GM21737 (cell line): ENCODE measurements around the gene PIAS3.
"Not testable (repeated sequence)": the region's sequence is repeated elsewhere in the genome, so short reads cannot be mapped to it uniquely, and the experiment has no call there.

ENCODE experiments used
- ATAC-seq: cut with Tn5 transposase; IDR thresholded peaks from one replicate; pipeline ENCODE4 v1.9.1; 2021; ENCODE audit warnings: mild to moderate bottlenecking, moderate library complexity; ENCODE audit not compliant: unreplicated experiment

Gene PIAS3

DNA sequence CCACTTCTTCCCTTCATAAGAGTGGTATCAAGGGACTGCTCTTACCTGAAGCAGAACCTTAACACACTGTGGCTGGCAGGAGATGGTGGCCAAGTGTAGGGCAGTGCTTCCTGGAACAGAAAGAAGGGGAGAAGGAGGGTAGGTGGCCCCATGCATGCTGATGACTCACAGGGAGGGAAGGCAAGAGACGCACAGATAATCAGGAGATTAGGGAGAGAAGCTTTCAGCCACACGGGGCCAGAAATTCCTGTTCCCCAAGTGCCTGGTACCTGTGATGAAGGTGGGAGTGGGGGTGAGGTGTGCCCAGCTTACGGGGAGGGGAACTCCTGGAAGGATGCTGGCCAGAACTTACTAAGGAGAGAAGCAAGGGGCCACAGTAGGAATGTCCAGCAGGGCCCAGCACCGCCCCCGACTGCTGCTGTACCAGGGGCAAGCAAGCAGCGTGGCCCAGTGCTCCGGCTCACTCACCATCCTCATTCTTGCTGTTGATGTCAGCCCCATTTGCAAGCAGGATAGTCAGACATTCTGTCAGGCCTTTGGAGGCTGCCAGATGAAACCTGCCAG lies 19.1 kb upstream of the PIAS3 start:
- no peak for ATAC-seq

DNA sequence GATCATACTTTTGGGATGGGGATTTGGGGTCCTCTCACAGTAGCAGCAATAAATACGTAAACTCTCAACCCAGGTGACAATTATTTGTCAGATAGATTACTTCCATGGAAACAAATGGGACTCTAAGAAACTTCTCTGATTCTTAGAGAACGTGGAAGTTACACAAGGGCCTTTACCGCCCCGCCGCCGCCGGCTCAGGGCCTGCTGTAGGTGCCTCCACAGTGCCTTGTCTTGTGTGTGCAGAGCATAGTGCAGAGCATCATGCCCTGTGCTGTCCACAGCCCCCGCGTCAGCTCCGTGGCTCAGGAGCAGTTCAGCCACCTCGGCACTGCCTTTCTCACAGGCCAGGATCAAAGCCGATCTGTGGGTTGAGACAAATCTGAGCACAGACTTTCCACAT lies 15.8 kb upstream of the PIAS3 start:
- ATAC-seq: no peak

- ATAC-seq: no peak
These were observed 13.4 kb upstream of the PIAS3 start for GRCh38 chr1:145871994-145872924.

- no peak for ATAC-seq
These were observed 9.4 kb upstream of the PIAS3 start for GRCh38 chr1:145868232-145868631.

- no peak for ATAC-seq
These were observed 4.6 kb upstream of the PIAS3 start for GRCh38 chr1:145863282-145864018.

DNA sequence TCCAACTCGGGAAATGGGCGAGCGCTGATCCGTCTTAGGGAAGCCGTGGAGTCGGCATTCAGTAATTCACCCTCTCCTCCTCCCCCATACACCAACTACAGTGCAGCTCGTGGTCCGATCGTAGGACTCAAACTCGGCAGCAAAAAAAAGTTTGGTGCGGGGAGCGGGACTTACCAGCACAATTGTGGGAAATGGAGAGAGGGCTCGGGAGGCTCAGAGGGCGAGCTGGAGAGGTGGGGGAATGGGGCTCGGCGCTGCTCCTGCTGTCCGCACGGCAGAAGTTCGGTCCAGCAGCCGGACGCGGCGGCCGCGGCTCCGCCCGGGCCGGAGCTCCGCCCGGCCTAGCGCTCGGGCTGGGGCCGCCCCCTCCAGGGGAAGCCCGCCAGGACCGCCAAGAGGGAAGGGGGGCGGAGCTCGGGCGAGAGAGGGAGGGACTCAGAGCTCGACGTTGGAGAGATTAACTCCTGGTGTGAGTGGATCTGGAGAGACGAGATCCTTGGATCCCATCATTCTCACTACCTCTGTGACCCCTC lies 676 bp upstream of the PIAS3 start:
- peak; percentile 73 for ATAC-seq

- no peak for ATAC-seq
These were observed 512 bp downstream of the PIAS3 start for GRCh38 chr1:145858238-145858900.

DNA sequence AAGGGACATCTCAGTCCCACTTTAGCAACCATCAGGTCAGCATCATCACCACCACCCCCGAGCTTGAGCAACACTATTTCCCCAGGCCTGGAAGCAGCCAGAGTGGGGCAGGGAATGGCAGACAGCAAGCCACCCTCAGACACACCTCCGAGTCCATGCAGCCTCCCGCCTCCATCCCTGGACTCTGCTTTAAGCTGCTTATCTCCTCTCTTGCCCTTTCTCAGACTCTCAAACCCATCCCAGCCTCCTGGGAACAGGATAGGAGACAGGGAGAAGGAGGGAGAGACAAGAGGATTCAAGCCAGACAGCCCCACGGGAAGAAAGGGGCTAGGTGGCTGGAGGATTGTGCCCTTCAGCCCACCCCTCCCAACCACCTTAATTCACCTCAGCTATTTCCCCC lies 1.7 kb downstream of the PIAS3 start:
- ATAC-seq: no peak

GRCh38 chr1:145855426-145855948 lies 3.4 kb downstream of the PIAS3 start:
- no peak for ATAC-seq

DNA sequence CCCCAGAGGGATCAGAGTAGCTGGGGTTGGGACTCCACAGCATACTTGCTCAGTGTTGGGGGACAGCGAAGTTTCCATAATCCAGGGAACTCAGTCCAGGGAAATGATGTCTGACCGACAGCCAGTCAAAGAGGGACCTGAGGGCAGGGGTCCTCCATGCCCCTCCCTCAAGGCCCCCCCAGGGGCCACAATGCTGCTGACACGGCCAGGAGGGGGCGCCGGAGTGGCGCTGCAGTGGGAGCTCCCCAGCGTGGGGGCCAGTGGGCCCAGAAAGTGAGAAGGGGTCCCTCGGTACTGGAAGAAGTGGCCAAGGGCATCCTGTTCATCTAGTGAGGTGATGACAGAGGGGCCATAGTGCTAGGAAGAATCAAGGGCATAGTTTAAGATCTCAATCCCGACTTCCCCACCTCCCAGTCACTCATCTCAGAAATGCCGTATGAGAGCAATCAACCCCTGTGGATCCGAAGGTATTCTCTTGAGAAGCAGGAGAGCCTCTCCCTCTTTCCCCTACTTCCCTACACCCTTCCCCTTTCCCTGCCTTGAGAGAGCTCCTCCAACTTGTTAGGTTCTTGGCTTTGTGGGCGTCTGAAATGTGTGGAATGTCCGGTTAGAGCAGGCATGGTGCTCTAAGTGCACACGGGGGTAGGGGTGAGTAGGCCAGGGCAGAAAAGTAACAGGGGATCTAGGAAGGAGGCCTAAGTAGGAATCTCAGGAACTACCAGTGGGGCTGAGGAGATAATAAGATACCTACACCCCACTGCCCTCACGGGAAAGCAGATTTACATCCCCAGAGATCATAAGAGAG lies 9.3 kb downstream of the PIAS3 start:
- no peak for ATAC-seq

DNA sequence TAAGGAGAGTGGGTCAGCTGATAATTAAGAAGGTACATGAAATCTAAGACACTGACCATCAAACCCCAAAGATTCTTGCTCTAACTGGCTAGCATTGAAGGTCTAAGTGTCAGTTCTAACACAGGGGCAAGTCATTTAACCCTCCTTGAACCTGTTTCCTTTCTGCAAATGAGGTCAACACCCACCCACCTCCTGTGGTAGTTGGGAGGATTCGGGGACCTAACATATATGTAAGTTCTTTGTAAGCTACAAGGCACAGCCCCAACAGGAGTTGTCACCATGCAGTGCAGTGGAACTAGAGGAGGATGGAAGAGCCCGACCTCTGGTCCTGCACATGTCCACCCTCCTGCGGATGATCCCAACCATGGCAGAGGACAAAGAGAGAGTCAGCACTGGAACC lies 11.1 kb downstream of the PIAS3 start:
- no peak for ATAC-seq

DNA sequence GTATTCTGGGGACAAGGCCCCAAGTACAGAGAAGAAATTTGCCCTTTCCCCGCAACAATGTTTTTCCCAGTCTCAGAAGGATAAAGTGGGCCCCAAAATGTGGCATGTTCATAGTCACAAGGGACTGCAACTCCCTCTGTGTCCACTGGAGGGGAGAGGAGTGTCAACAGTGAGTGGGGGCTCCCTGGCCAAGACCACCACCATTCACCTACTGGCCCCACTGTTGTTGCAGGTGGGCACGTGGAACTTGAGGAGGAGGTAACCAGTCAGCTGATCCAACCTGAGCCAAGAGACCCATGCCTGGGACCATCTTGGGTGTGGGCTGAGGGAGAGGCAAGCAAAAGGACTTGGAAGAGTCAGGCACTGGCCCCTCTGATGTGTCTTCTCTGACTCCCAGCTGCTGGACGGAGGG lies 12.7 kb downstream of the PIAS3 start:
- ATAC-seq: no peak

DNA sequence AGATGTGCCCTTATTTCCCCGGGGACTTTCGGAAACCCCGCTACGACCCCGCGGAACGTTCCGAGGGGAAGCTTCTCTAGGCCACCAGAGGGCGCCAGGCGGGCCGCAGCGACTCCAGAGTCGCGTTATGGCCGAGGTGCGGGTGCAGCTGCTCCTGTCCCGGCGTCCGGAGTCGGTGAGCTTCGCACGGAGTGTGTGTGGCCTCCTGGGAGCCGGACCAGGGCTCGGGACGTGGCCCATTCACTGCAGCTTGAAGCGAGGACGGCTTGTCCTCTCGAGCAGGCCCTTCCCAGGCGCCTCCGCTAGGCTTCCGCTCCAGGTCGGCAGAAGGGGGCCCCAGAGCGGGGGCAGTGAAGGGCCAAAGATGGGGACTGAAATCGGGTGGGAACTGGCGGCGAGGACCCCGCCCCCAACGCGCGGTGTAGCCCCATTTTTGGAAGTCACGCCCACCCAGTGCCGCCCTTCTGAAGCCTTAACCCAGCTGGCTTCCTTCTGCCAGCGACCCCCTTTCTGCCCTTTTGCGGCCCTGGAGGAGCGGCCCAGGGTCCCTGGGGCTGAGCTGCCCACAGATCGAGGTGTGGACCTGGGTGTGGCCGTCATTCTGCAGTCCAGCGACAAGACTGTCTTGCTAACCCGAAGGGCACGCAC lies 13.2 kb downstream of the PIAS3 start, which contains the start of gene NUDT17:
Gene NUDT17 (plus strand): TSS at position 117 of the 648 bp plus-strand sequence. CDS start 11 bp downstream, at position 128.
- peak; percentile 59 for ATAC-seq

DNA sequence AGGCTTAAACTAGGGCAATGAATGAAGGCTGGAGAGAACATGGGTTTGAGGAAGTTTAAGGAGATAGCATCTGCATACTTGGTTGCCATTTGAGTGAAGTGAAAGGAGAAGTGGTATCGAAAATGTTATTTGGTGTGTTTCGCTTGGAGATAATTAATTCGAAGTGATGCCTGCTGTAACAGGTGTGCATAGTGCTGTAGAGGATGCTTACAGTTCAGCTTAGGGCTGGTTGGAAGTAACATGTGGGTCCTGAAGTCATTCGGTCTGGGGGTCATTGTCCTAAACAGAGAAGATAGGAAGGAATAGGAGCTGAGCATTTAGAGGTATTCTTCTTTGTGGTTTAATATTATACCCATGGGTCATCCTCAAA lies 13.8 kb downstream of the PIAS3 start:
- peak; percentile 53 for ATAC-seq

GRCh38 chr1:145843031-145843430 lies 15.8 kb downstream of the PIAS3 start:
- ATAC-seq: no peak

GRCh38 chr1:145837656-145838055 lies 21.2 kb downstream of the PIAS3 start:
- no peak for ATAC-seq

DNA sequence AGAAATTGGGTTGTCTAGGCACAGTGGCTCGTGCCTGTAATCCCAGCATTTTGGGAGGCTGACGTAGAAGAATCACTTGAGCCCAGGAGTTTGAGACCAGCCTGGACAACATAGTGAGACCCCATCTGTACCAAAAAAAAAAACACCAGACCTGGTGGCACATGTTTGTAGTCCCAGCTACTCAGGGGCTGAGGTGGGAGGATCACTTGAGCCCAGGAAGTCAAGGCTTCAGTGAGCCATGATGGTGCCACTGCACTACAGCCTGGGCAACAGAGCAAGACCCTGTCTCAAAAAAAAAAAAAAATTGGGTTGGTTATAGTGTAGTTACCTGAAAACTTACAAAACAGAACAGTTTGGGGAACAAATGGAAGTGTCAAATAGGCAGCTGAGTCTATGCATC lies 28.1 kb downstream of the PIAS3 start:
- not testable (repeated sequence) for ATAC-seq

GRCh38 chr1:145828367-145829026 lies 30.4 kb downstream of the PIAS3 start:
- no peak for ATAC-seq

- no peak for ATAC-seq
These were observed 30.9 kb downstream of the PIAS3 start for GRCh38 chr1:145827966-145828365.
